Activated naive CD8-positive, alpha-beta T cell (primary cell): Measurements from ENCODE around the gene INPP4B.

Source experiments
- H3K27ac Mint-ChIP-seq: one replicate; pipeline ENCODE4 v1.8.0; 2021; ENCODE audit warnings: mixed read lengths
- H3K27me3 Mint-ChIP-seq: one replicate; pipeline ENCODE4 v1.8.0; 2021; ENCODE audit warnings: mixed read lengths
- H3K36me3 Mint-ChIP-seq: one replicate; pipeline ENCODE4 v1.8.0; 2021; ENCODE audit warnings: mixed read lengths
- H3K4me1 Mint-ChIP-seq: one replicate; pipeline ENCODE4 v1.8.0; 2021; ENCODE audit warnings: low read depth, mixed read lengths
- H3K4me3 Mint-ChIP-seq: one replicate; pipeline ENCODE4 v1.8.0; 2021; ENCODE audit warnings: mild to moderate bottlenecking, mixed read lengths
- H3K9me3 Mint-ChIP-seq: one replicate; pipeline ENCODE4 v1.8.0; 2021; ENCODE audit warnings: low read depth, mixed read lengths

INPP4B gene

GRCh38 chr4:142631836-142632235 is 214.3 kb downstream of the INPP4B start:
- H3K4me3 Mint-ChIP-seq, result no peak overlapping the region
- peaks cover 20% of the 10 kb centered on the region for H3K36me3 Mint-ChIP-seq
- peaks cover 27% of the 10 kb centered on the region for H3K9me3 Mint-ChIP-seq
- no peaks in the 10 kb centered on the region for H3K4me1 Mint-ChIP-seq
- no peak overlapping the region for H3K27ac Mint-ChIP-seq
- H3K27me3 Mint-ChIP-seq, result no peaks in the 10 kb centered on the region

- H3K4me1 Mint-ChIP-seq, result peaks cover 4% of the 10 kb centered on the region
- H3K36me3 Mint-ChIP-seq, result peaks cover 37% of the 10 kb centered on the region
- no peak overlapping the region for H3K4me3 Mint-ChIP-seq
- H3K9me3 Mint-ChIP-seq, result peaks cover 14% of the 10 kb centered on the region
- H3K27ac Mint-ChIP-seq, result no peak overlapping the region
- no peaks in the 10 kb centered on the region for H3K27me3 Mint-ChIP-seq
These were observed 230.8 kb downstream of the INPP4B start for GRCh38 chr4:142615324-142615665.

GRCh38 chr4:142614621-142615323 is 231.3 kb downstream of the INPP4B start:
- no peak overlapping the region for H3K27ac Mint-ChIP-seq
- H3K36me3 Mint-ChIP-seq, result peaks cover 32% of the 10 kb centered on the region
- no peaks in the 10 kb centered on the region for H3K27me3 Mint-ChIP-seq
- H3K4me3 Mint-ChIP-seq, result no peak overlapping the region
- H3K4me1 Mint-ChIP-seq, result peaks cover 4% of the 10 kb centered on the region
- H3K9me3 Mint-ChIP-seq, result peaks cover 14% of the 10 kb centered on the region

GRCh38 chr4:142607976-142608375 is 238.1 kb downstream of the INPP4B start:
- peaks cover 40% of the 10 kb centered on the region for H3K9me3 Mint-ChIP-seq
- H3K27me3 Mint-ChIP-seq, result no peaks in the 10 kb centered on the region
- H3K4me1 Mint-ChIP-seq, result no peaks in the 10 kb centered on the region

GRCh38 chr4:142600952-142601351 is 245.1 kb downstream of the INPP4B start:
- no peak overlapping the region for H3K27ac Mint-ChIP-seq
- peaks cover 42% of the 10 kb centered on the region for H3K36me3 Mint-ChIP-seq
- no peaks in the 10 kb centered on the region for H3K4me1 Mint-ChIP-seq
- peaks cover 39% of the 10 kb centered on the region for H3K9me3 Mint-ChIP-seq
- H3K4me3 Mint-ChIP-seq, result no peak overlapping the region
- no peaks in the 10 kb centered on the region for H3K27me3 Mint-ChIP-seq

More at GRCh38 chr4:142607976-142608375, 238.1 kb downstream of the INPP4B start:
- Mint-ChIP-seq H3K27ac (no peak overlapping the region), H3K4me3 (no peak overlapping the region), H3K36me3 (peaks cover 28% of the 10 kb centered on the region)

GRCh38 chr4:142598132-142598531 is 248.0 kb downstream of the INPP4B start:
- Mint-ChIP-seq H3K4me1 (peaks cover 3% of the 10 kb centered on the region), H3K4me3 (no peak overlapping the region), H3K9me3 (peaks cover 23% of the 10 kb centered on the region), H3K27ac (no peak overlapping the region), H3K36me3 (peaks cover 39% of the 10 kb centered on the region), H3K27me3 (no peaks in the 10 kb centered on the region)

- no peaks in the 10 kb centered on the region for H3K27me3 Mint-ChIP-seq
- peaks cover 34% of the 10 kb centered on the region for H3K36me3 Mint-ChIP-seq
- H3K4me3 Mint-ChIP-seq, result no peak overlapping the region
- peaks cover 14% of the 10 kb centered on the region for H3K9me3 Mint-ChIP-seq
- H3K4me1 Mint-ChIP-seq, result peaks cover 3% of the 10 kb centered on the region
- H3K27ac Mint-ChIP-seq, result no peak overlapping the region
These were observed 249.5 kb downstream of the INPP4B start for GRCh38 chr4:142596595-142596994.

GRCh38 chr4:142596121-142596520 is 250.0 kb downstream of the INPP4B start:
- peaks cover 34% of the 10 kb centered on the region for H3K36me3 Mint-ChIP-seq
- H3K27ac Mint-ChIP-seq, result no peak overlapping the region
- no peaks in the 10 kb centered on the region for H3K27me3 Mint-ChIP-seq
- peaks cover 14% of the 10 kb centered on the region for H3K9me3 Mint-ChIP-seq
- H3K4me1 Mint-ChIP-seq, result peaks cover 3% of the 10 kb centered on the region
- H3K4me3 Mint-ChIP-seq, result no peak overlapping the region

- Mint-ChIP-seq H3K4me1 (peaks cover 3% of the 10 kb centered on the region), H3K4me3 (no peak overlapping the region), H3K27ac (no peak overlapping the region), H3K9me3 (peaks cover 10% of the 10 kb centered on the region), H3K36me3 (peaks cover 31% of the 10 kb centered on the region), H3K27me3 (no peaks in the 10 kb centered on the region)
These were observed 250.8 kb downstream of the INPP4B start for GRCh38 chr4:142595222-142595871.

- H3K4me3 Mint-ChIP-seq, result no peak overlapping the region
- no peaks in the 10 kb centered on the region for H3K27me3 Mint-ChIP-seq
- H3K9me3 Mint-ChIP-seq, result peaks cover 8% of the 10 kb centered on the region
- peaks cover 21% of the 10 kb centered on the region for H3K4me1 Mint-ChIP-seq
- no peak overlapping the region for H3K27ac Mint-ChIP-seq
- H3K36me3 Mint-ChIP-seq, result peaks cover 22% of the 10 kb centered on the region
These were observed 260.7 kb downstream of the INPP4B start for GRCh38 chr4:142585411-142585810.

GRCh38 chr4:142583708-142584107 is 262.4 kb downstream of the INPP4B start:
- Mint-ChIP-seq H3K36me3 (peaks cover 15% of the 10 kb centered on the region), H3K27me3 (no peaks in the 10 kb centered on the region), H3K4me1 (peaks cover 31% of the 10 kb centered on the region), H3K4me3 (no peak overlapping the region), H3K27ac (no peak overlapping the region), H3K9me3 (no peaks in the 10 kb centered on the region)

GRCh38 chr4:142582340-142582739 is 263.8 kb downstream of the INPP4B start:
- H3K4me3 Mint-ChIP-seq, result no peak overlapping the region
- H3K36me3 Mint-ChIP-seq, result peaks cover 17% of the 10 kb centered on the region
- H3K4me1 Mint-ChIP-seq, result peaks cover 31% of the 10 kb centered on the region
- H3K27ac Mint-ChIP-seq, result peak overlapping the region; percentile 25
- H3K9me3 Mint-ChIP-seq, result peaks cover 1% of the 10 kb centered on the region
- H3K27me3 Mint-ChIP-seq, result no peaks in the 10 kb centered on the region

GRCh38 chr4:142581881-142582280 is 264.2 kb downstream of the INPP4B start:
- H3K4me1 Mint-ChIP-seq, result peaks cover 32% of the 10 kb centered on the region
- no peaks in the 10 kb centered on the region for H3K27me3 Mint-ChIP-seq
- H3K4me3 Mint-ChIP-seq, result no peak overlapping the region
- peaks cover 20% of the 10 kb centered on the region for H3K36me3 Mint-ChIP-seq
- peaks cover 6% of the 10 kb centered on the region for H3K9me3 Mint-ChIP-seq
- H3K27ac Mint-ChIP-seq, result peak overlapping the region; percentile 25

GRCh38 chr4:142579443-142579842 is 266.7 kb downstream of the INPP4B start:
- Mint-ChIP-seq H3K4me3 (no peak overlapping the region), H3K9me3 (peaks cover 6% of the 10 kb centered on the region), H3K4me1 (peaks cover 33% of the 10 kb centered on the region), H3K27me3 (no peaks in the 10 kb centered on the region), H3K27ac (no peak overlapping the region), H3K36me3 (peaks cover 17% of the 10 kb centered on the region)

GRCh38 chr4:142574306-142574705 is 271.8 kb downstream of the INPP4B start:
- H3K4me3 Mint-ChIP-seq, result no peak overlapping the region
- H3K36me3 Mint-ChIP-seq, result peaks cover 14% of the 10 kb centered on the region
- H3K27ac Mint-ChIP-seq, result peak overlapping the region; percentile 68
- H3K9me3 Mint-ChIP-seq, result peaks cover 6% of the 10 kb centered on the region
- no peaks in the 10 kb centered on the region for H3K27me3 Mint-ChIP-seq
- H3K4me1 Mint-ChIP-seq, result peaks cover 32% of the 10 kb centered on the region

- Mint-ChIP-seq H3K4me1 (peaks cover 50% of the 10 kb centered on the region), H3K27ac (peak overlapping the region; percentile 23), H3K4me3 (no peak overlapping the region)
These were observed 274.0 kb downstream of the INPP4B start for GRCh38 chr4:142572071-142572470.

More at GRCh38 chr4:142572071-142572470, 274.0 kb downstream of the INPP4B start:
- H3K36me3 Mint-ChIP-seq, result peaks cover 6% of the 10 kb centered on the region
- peaks cover 2% of the 10 kb centered on the region for H3K9me3 Mint-ChIP-seq
- H3K27me3 Mint-ChIP-seq, result no peaks in the 10 kb centered on the region
